HEK293 (cell line): ENCODE measurements around the gene TESMIN.

Experiments used
- CTCF ChIA-PET: fragments of 350-600 bp; formaldehyde crosslinking; extraction: SDS; loops from one replicate; lab custom pipeline; 2021; ENCODE audit warnings: antibody characterized with exemption; lab: Yijun Ruan, JAX
- POLR2A ChIA-PET: fragments of 300-600 bp; formaldehyde crosslinking; extraction: SDS; loops from one replicate; lab custom pipeline; 2020; ENCODE audit warnings: antibody characterized with exemption, inconsistent platforms; lab: Yijun Ruan, JAX
- H3K27ac ChIP-seq: fragments of 200-500 bp; sonication (Bioruptor generic); 2 replicates; pipeline ENCODE4 v1.5.1; 2014; ENCODE audit warnings: low read depth, low read length, control low read depth, inconsistent platforms; ENCODE audit errors: extremely low read depth
- H3K36me3 ChIP-seq, 2 experiments: fragments of 200-500 bp in 1 of 2; sonication (Bioruptor generic) in 1 of 2; 1 replicate in 1 of 2; 2 replicates in 1 of 2; pipeline ENCODE4 v1.5.1; 2014 to 2017; ENCODE audit warnings: inconsistent platforms in 2 of 2, low read length in 2 of 2; ENCODE audit not compliant: control insufficient read depth in 2 of 2, insufficient read depth in 1 of 2
- H3K4me1 ChIP-seq: fragments of 200-500 bp; sonication (Bioruptor generic); 2 replicates; pipeline ENCODE4 v1.5.1; 2014; ENCODE audit warnings: mild to moderate bottlenecking, low read length, inconsistent platforms; ENCODE audit not compliant: control insufficient read depth, insufficient read depth
- H3K4me3 ChIP-seq: 2 replicates; pipeline ENCODE4 v1.5.1; 2011; ENCODE audit warnings: low read depth, mild to moderate bottlenecking, control low read depth, low read length, moderate library complexity
- H3K9me3 ChIP-seq: fragments of 200-500 bp; sonication (Bioruptor generic); 2 replicates; pipeline ENCODE4 v1.5.1; 2014; ENCODE audit warnings: low read depth, low read length, inconsistent platforms; ENCODE audit not compliant: control insufficient read depth, insufficient read depth
- BCL6B ChIP-seq: fragments of 450-650 bp; formaldehyde crosslinking; IDR thresholded peaks from 2 replicates; pipeline ENCODE4 v1.5.1; 2017; ENCODE audit warnings: missing biosample characterization, missing genetic modification characterization
- EGR2 ChIP-seq: fragments of 450-650 bp; formaldehyde crosslinking; IDR thresholded peaks from 2 replicates; pipeline ENCODE4 v1.5.1; 2016; ENCODE audit warnings: low read depth, missing biosample characterization, missing genetic modification characterization
- GLI2 ChIP-seq: fragments of 450-650 bp; formaldehyde crosslinking; IDR thresholded peaks from 2 replicates; pipeline ENCODE4; 2017; ENCODE audit warnings: missing biosample characterization, missing genetic modification characterization, low read depth, borderline replicate concordance
- KLF16 ChIP-seq: fragments of 450-650 bp; formaldehyde crosslinking; IDR thresholded peaks from 2 replicates; pipeline ENCODE4 v1.5.1; 2017; ENCODE audit warnings: missing biosample characterization, missing genetic modification characterization
- OSR2 ChIP-seq: fragments of 450-650 bp; formaldehyde crosslinking; IDR thresholded peaks from 2 replicates; pipeline ENCODE4 v1.5.1; 2016; ENCODE audit warnings: missing biosample characterization, missing genetic modification characterization
- PRDM10 ChIP-seq: fragments of 450-650 bp; formaldehyde crosslinking; IDR thresholded peaks from 2 replicates; pipeline ENCODE4 v1.5.1; 2016; ENCODE audit warnings: missing biosample characterization, missing genetic modification characterization
- ZFP41 ChIP-seq: fragments of 450-650 bp; formaldehyde crosslinking; IDR thresholded peaks from 2 replicates; pipeline ENCODE4 v1.5.1; 2016; ENCODE audit warnings: missing biosample characterization, missing genetic modification characterization, borderline replicate concordance
- ZNF169 ChIP-seq: fragments of 450-650 bp; formaldehyde crosslinking; IDR thresholded peaks from 2 replicates; pipeline ENCODE4 v1.5.1; 2016; ENCODE audit warnings: missing biosample characterization, missing genetic modification characterization
- ZNF280D ChIP-seq: fragments of 450-650 bp; formaldehyde crosslinking; IDR thresholded peaks from 2 replicates; pipeline ENCODE4 v1.5.1; 2016; ENCODE audit warnings: missing biosample characterization, missing genetic modification characterization
- ZNF350 ChIP-seq: fragments of 450-650 bp; formaldehyde crosslinking; IDR thresholded peaks from 2 replicates; pipeline ENCODE4 v1.5.0; 2017; ENCODE audit warnings: missing biosample characterization, mild to moderate bottlenecking, missing genetic modification characterization
- ZNF404 ChIP-seq: fragments of 450-650 bp; formaldehyde crosslinking; IDR thresholded peaks from 2 replicates; pipeline ENCODE4 v1.5.1; 2017; ENCODE audit warnings: missing biosample characterization, missing genetic modification characterization
- ZNF416 ChIP-seq: fragments of 450-650 bp; formaldehyde crosslinking; IDR thresholded peaks from 2 replicates; pipeline ENCODE4 v1.5.1; 2016; ENCODE audit warnings: missing biosample characterization, missing genetic modification characterization
- ZNF48 ChIP-seq: fragments of 450-650 bp; formaldehyde crosslinking; IDR thresholded peaks from 2 replicates; pipeline ENCODE4 v1.5.1; 2016; ENCODE audit warnings: missing biosample characterization, missing genetic modification characterization
- ZNF510 ChIP-seq: fragments of 450-650 bp; formaldehyde crosslinking; IDR thresholded peaks from 2 replicates; pipeline ENCODE4 v1.5.1; 2018; ENCODE audit warnings: mild to moderate bottlenecking, missing genetic modification characterization, missing biosample characterization; ENCODE audit not compliant: insufficient replicate concordance
- ZNF549 ChIP-seq: fragments of 450-650 bp; IDR thresholded peaks from 2 replicates; pipeline ENCODE4 v1.5.1; 2018; ENCODE audit warnings: missing biosample characterization, missing genetic modification characterization, mild to moderate bottlenecking, inconsistent platforms, moderate library complexity
- ZNF654 ChIP-seq: fragments of 450-650 bp; formaldehyde crosslinking; IDR thresholded peaks from 2 replicates; pipeline ENCODE4 v1.5.1; 2016; ENCODE audit warnings: low read depth, missing biosample characterization, missing genetic modification characterization
- ZNF670 ChIP-seq: fragments of 450-650 bp; formaldehyde crosslinking; IDR thresholded peaks from 2 replicates; pipeline ENCODE4 v1.5.1; 2016; ENCODE audit warnings: missing biosample characterization, missing genetic modification characterization, low read depth
- ZNF701 ChIP-seq: fragments of 450-650 bp; formaldehyde crosslinking; IDR thresholded peaks from 2 replicates; pipeline ENCODE4 v1.5.1; 2016; ENCODE audit warnings: missing biosample characterization, missing genetic modification characterization
- ZNF777 ChIP-seq: fragments of 450-650 bp; formaldehyde crosslinking; IDR thresholded peaks from 2 replicates; pipeline ENCODE4 v1.5.1; 2017; ENCODE audit warnings: missing biosample characterization, missing genetic modification characterization, borderline replicate concordance
- ZSCAN23 ChIP-seq: fragments of 450-650 bp; formaldehyde crosslinking; IDR thresholded peaks from 2 replicates; pipeline ENCODE4 v1.5.1; 2016; ENCODE audit warnings: missing biosample characterization, missing genetic modification characterization
- TF ChIP-seq, protein P1 (sequence below): fragments of 450-650 bp; formaldehyde crosslinking; IDR thresholded peaks from 2 replicates; pipeline ENCODE4 v1.5.1; 2016; ENCODE audit warnings: missing biosample characterization, missing genetic modification characterization
- TF ChIP-seq, protein P2 (sequence below): fragments of 450-650 bp; formaldehyde crosslinking; IDR thresholded peaks from 2 replicates; pipeline ENCODE4 v1.5.1; 2017; ENCODE audit warnings: missing biosample characterization, missing genetic modification characterization
- TF ChIP-seq, protein P3 (sequence below): fragments of 450-650 bp; formaldehyde crosslinking; IDR thresholded peaks from 2 replicates; pipeline ENCODE4 v1.5.1; 2016; ENCODE audit warnings: missing biosample characterization, missing genetic modification characterization

Gene TESMIN

GRCh38 chr11:68694431-68695297 lies 56.7 kb downstream of the TESMIN start:
- Histone ChIP-seq H3K4me1 (no peaks in the 10 kb centered on the region), H3K4me3 (no peak overlapping the region), H3K9me3 (no peaks in the 10 kb centered on the region), H3K27ac (no peak overlapping the region), H3K36me3 (no peaks in the 10 kb centered on the region)
- CTCF ChIA-PET: no interaction called here
- TF ChIP-seq ZNF48 (tag by site-specific recombination): no peak
- no peak for TF ChIP-seq ZNF670
- TF ChIP-seq ZSCAN23: no peak
- TF ChIP-seq, protein P1, sequence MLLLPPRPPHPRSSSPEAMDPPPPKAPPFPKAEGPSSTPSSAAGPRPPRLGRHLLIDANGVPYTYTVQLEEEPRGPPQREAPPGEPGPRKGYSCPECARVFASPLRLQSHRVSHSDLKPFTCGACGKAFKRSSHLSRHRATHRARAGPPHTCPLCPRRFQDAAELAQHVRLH (tag by site-specific recombination): no peak
- TF ChIP-seq EGR2: no peak
- no peak for TF ChIP-seq ZNF404 (tag by site-specific recombination)
- TF ChIP-seq, protein P2, sequence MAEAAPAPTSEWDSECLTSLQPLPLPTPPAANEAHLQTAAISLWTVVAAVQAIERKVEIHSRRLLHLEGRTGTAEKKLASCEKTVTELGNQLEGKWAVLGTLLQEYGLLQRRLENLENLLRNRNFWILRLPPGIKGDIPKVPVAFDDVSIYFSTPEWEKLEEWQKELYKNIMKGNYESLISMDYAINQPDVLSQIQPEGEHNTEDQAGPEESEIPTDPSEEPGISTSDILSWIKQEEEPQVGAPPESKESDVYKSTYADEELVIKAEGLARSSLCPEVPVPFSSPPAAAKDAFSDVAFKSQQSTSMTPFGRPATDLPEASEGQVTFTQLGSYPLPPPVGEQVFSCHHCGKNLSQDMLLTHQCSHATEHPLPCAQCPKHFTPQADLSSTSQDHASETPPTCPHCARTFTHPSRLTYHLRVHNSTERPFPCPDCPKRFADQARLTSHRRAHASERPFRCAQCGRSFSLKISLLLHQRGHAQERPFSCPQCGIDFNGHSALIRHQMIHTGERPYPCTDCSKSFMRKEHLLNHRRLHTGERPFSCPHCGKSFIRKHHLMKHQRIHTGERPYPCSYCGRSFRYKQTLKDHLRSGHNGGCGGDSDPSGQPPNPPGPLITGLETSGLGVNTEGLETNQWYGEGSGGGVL (tag by site-specific recombination): no peak
- TF ChIP-seq ZNF169: no peak
- no peak for TF ChIP-seq ZNF510 (tag by site-specific recombination)
- no peak for TF ChIP-seq ZFP41 (tag by site-specific recombination)
- TF ChIP-seq OSR2 (tag by site-specific recombination): no peak
- no peak for TF ChIP-seq BCL6B (tag by site-specific recombination)
- TF ChIP-seq, protein P3, sequence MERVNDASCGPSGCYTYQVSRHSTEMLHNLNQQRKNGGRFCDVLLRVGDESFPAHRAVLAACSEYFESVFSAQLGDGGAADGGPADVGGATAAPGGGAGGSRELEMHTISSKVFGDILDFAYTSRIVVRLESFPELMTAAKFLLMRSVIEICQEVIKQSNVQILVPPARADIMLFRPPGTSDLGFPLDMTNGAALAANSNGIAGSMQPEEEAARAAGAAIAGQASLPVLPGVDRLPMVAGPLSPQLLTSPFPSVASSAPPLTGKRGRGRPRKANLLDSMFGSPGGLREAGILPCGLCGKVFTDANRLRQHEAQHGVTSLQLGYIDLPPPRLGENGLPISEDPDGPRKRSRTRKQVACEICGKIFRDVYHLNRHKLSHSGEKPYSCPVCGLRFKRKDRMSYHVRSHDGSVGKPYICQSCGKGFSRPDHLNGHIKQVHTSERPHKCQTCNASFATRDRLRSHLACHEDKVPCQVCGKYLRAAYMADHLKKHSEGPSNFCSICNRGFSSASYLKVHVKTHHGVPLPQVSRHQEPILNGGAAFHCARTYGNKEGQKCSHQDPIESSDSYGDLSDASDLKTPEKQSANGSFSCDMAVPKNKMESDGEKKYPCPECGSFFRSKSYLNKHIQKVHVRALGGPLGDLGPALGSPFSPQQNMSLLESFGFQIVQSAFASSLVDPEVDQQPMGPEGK (tag by site-specific recombination): no peak
- POLR2A ChIA-PET: no interaction called here

DNA sequence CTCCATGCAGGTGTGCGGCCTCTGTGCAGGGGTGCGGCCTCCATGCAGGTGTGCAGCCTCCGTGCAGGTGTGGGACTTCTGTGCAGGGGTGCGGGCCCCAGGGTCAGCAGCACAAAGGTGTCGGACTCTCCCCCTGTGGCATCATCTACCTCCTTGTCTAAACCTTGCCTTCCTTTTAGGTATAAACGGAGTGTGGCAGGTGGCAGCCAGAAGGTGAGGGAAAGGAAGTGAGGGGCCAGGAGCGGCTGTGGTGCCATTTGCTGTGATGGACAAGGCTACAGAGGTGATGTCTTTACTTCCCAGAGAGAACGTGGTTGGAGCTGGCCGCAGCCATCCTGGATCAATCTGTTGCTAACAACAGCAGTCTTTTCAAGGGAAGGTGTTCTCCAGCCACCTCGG lies 57.8 kb downstream of the TESMIN start:
- H3K36me3 ChIP-seq: no peaks in the 10 kb centered on the region
- CTCF ChIA-PET: no interaction called here
- H3K4me3 ChIP-seq: no peak overlapping the region
- H3K27ac ChIP-seq: no peak overlapping the region
- no peaks in the 10 kb centered on the region for H3K9me3 ChIP-seq
- H3K4me1 ChIP-seq: no peaks in the 10 kb centered on the region
- POLR2A ChIA-PET: no interaction called here
- TF ChIP-seq KLF16: no peak
- no peak for TF ChIP-seq ZNF280D (tag by site-specific recombination)
- TF ChIP-seq ZNF416 (tag by site-specific recombination): no peak
- TF ChIP-seq ZNF549 (tag by site-specific recombination): no peak
- TF ChIP-seq ZNF350 (tag by site-specific recombination): no peak
- TF ChIP-seq ZNF654 (tag by site-specific recombination): no peak
- TF ChIP-seq GLI2 (tag by site-specific recombination): no peak
- no peak for TF ChIP-seq PRDM10 (tag by site-specific recombination)
- no peak for TF ChIP-seq ZNF701 (tag by site-specific recombination)
- no peak for TF ChIP-seq ZNF777 (tag by site-specific recombination)
